Measurements from ENCODE around the gene FAM217A. TPM values are rescaled to one million over a fixed set of nuclear protein-coding genes. Genes with fewer than 3 reads are reported as not detected.

FAM217A gene
- total and polyA plus RNA-seq, 9 of the 15 experiments (the other 6 are each of a cell fraction or from before 2014, with no cell fraction given), result not detected

DNA sequence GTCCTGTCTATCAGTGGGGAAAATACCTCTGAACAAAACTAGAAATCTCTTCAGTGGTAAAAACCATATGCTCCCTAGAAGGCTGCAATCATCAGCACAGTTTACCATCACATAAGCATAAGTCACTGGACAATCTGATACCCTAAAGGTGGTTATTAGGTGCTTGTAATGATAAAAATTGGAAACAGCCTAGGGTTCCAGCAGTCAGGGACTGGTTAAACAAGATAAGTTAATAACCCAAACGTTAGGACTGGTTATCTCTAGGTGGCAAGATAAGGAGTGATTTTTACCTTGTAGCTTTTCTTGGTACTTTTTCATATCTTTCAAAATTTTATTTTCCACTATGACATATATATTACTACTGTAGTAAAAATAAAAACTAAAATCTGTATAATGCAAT is 45.4 kb upstream of the FAM217A start:
- no peaks in the 10 kb centered on the region for H3K9me1 ChIP-seq (ENCODE audit: control insufficient read depth, insufficient read depth, low read length)
- in situ Hi-C loops (cut with MboI) (no loop called here), intact Hi-C loops (cut with micrococcal nuclease) (no loop called here)
- no peak for ATAC-seq
- no TSS peak for BruUV-seq (replicated peaks)
- peaks cover 80% of the 10 kb centered on the region for H3K36me3 ChIP-seq (ENCODE audit: control insufficient read depth, insufficient read depth, low read length)
- H2AFZ ChIP-seq (ENCODE audit: low read depth, low read length), result no peak overlapping the region
- H3K27me3 ChIP-seq (ENCODE audit: control insufficient read depth in 2 of 2, insufficient read depth in 2 of 2, low read length in 2 of 2), result no peaks in the 10 kb centered on the region
- peaks cover 0 to 33% of the 10 kb centered on the region in 2 experiments; a peak in 2 of 5 replicates for H3K4me1 ChIP-seq (replicated peaks in 1 of 2; ENCODE audit: control insufficient read depth in 2 of 2, insufficient read depth in 2 of 2, low read length in 2 of 2)
- ChIA-PET POLR2A (interaction anchor here (0.7 to 2.6 kb wide), 4 partner anchors 10 to 92 kb away, joined by 3 to 15 read pairs (median 4); partner anchors contain the start of gene ECI2), CTCF (ENCODE audit: low intra/inter-chr PET ratio) (no interaction called here)
- no peaks in the 10 kb centered on the region for H4K20me1 ChIP-seq (replicated peaks; ENCODE audit: control insufficient read depth, insufficient read depth, low read length)
- no peak overlapping the region for H3K27ac ChIP-seq (ENCODE audit: extremely low read depth, low read depth, low read length)
- no peaks in the 10 kb centered on the region for H3K79me2 ChIP-seq (ENCODE audit: control insufficient read depth, insufficient read depth, low read length)
- H3K9me3 ChIP-seq (replicated peaks; ENCODE audit: control insufficient read depth, insufficient read depth, low read depth, low read length), result no peaks in the 10 kb centered on the region
- no peak overlapping the region for H3K4me3 ChIP-seq
- H3K9ac ChIP-seq (ENCODE audit: insufficient read depth in 1 of 2, low read depth in 2 of 2, low read length in 2 of 2), result no peak overlapping the region
- peak in 3 of 4 experiments; percentile 22 to 44 (median 43) for DNase-seq (ENCODE audit: extremely low read depth in 1 of 4, low spot score in 3 of 4)
- H3K4me2 ChIP-seq (ENCODE audit: insufficient read depth, low read length), result no peak overlapping the region
- 0% methylated on average over 1 of the region's 1 CpG for WGBS (ENCODE audit: insufficient coverage, low coverage, missing lambda C conversion rate)
- FAIRE-seq, result no peak
- TF ChIP-seq, protein P1, sequence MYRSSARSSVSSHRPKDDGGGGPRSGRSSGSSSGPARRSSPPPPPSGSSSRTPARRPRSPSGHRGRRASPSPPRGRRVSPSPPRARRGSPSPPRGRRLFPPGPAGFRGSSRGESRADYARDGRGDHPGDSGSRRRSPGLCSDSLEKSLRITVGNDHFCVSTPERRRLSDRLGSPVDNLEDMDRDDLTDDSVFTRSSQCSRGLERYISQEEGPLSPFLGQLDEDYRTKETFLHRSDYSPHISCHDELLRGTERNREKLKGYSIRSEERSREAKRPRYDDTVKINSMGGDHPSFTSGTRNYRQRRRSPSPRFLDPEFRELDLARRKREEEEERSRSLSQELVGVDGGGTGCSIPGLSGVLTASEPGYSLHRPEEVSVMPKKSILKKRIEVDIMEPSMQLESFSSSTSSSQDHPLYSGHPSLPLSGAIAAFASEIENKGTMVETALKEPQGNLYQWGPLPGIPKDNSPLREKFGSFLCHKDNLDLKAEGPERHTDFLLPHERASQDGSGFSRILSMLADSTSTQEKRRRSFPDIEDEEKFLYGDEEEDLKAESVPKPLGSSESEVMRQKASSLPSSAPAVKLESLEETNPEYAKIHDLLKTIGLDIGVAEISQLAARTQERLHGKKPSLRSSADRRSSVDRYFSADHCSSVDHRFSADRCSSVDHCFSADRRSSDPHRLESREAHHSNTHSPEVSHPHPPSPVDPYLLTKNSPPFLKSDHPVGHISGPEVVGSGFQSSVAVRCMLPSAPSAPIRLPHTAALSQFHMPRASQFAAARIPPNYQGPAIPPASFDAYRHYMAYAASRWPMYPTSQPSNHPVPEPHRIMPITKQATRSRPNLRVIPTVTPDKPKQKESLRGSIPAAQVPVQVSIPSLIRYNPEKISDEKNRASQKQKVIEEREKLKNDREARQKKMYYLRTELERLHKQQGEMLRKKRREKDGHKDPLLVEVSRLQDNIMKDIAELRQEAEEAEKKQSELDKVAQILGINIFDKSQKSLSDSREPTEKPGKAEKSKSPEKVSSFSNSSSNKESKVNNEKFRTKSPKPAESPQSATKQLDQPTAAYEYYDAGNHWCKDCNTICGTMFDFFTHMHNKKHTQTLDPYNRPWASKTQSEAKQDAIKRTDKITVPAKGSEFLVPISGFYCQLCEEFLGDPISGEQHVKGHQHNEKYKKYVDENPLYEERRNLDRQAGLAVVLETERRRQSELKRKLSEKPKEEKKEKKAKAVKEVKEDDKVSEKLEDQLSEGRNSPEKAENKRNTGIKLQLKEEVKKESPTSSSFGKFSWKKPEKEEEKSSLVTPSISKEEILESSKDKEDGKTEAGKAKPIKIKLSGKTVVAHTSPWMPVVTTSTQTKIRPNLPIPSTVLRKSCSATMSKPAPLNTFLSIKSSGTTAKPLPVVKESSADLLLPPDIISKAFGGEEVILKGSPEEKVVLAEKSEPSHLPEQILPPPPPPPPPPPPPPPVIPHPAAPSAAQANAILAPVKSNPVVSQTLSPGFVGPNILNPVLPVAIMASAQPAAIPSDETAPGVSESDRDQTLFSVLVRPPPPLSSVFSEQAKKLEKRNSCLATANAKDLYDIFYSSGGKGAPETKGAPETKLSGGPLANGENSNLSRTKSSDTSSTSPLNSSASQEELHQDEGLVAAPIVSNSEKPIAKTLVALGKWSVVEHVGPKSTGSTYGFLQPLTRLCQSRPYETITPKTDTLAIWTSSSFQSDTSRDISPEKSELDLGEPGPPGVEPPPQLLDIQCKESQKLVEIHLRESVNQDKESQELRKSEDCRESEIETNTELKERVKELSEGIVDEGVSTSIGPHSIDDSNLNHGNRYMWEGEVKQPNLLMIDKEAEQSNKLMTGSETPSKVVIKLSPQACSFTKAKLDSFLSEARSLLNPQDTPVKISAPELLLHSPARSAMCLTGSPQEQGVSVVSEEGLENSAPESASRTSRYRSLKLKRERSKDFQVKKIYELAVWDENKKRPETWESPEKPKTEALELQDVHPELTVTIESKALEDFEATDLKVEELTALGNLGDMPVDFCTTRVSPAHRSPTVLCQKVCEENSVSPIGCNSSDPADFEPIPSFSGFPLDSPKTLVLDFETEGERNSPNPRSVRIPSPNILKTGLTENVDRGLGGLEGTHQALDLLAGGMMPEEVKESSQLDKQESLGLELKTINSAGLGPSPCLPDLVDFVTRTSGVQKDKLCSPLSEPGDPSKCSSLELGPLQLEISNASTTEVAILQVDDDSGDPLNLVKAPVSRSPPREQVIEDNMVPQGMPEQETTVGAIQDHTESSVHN (IDR thresholded peaks at IDR 0.05; ENCODE audit: borderline replicate concordance in 1 of 2, low read depth in 1 of 2), result no peak
- TF ChIP-seq TAL1 (IDR thresholded peaks at IDR 0.05), result peak; percentile 64
- TF ChIP-seq CCNT2 (IDR thresholded peaks at IDR 0.05; ENCODE audit: borderline replicate concordance, extremely low read depth, insufficient read length, low read depth, low read length), result peak; percentile 20
- peak; percentile 49; the same call in 1 of the 2 replicates for TF ChIP-seq KLF16 (IDR thresholded peaks at IDR 0.05)
- TF ChIP-seq, protein P2, sequence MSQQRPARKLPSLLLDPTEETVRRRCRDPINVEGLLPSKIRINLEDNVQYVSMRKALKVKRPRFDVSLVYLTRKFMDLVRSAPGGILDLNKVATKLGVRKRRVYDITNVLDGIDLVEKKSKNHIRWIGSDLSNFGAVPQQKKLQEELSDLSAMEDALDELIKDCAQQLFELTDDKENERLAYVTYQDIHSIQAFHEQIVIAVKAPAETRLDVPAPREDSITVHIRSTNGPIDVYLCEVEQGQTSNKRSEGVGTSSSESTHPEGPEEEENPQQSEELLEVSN (IDR thresholded peaks at IDR 0.05; ENCODE audit: borderline replicate concordance in 1 of 2, extremely low read depth in 1 of 2, insufficient read depth in 1 of 2, insufficient read length in 1 of 2, low read depth in 1 of 2, low read length in 1 of 2, poor library complexity in 1 of 2, severe bottlenecking in 1 of 2), result no peak
- peak; percentile 18; the same call in 1 of the 2 replicates for TF ChIP-seq PML (IDR thresholded peaks at IDR 0.05; ENCODE audit: low read length)
- TF ChIP-seq ZNF589 (CRISPR knock-in tag; IDR thresholded peaks at IDR 0.05; ENCODE audit: low read depth), result no peak
- TF ChIP-seq CBFA2T2 (conservative IDR thresholded peaks at IDR 0.05), result peak; percentile 68
- TF ChIP-seq ZNF282 (CRISPR knock-in tag; IDR thresholded peaks at IDR 0.05), result no peak
- no peak for TF ChIP-seq ESRRA (IDR thresholded peaks at IDR 0.05; ENCODE audit: borderline replicate concordance, low read depth)
- TF ChIP-seq CAMTA2 (CRISPR knock-in tag; conservative IDR thresholded peaks at IDR 0.05), result no peak
- TF ChIP-seq NR2F6 (CRISPR knock-in tag; IDR thresholded peaks at IDR 0.05), result no peak
- TF ChIP-seq PTTG1 (tag; IDR thresholded peaks at IDR 0.05; ENCODE audit: low read depth), result no peak
